SU-DHL-6 (cell line): ENCODE data around the gene EIF4B.

ENCODE experiments used
- H2AFZ ChIP-seq: fragments of 200-600 bp; sonication (generic); 2 replicates; pipeline ENCODE4 v1.6.1; 2014; ENCODE audit warnings: low read depth, mild to moderate bottlenecking, moderate library complexity, mixed read lengths, antibody characterized with exemption, low read length; ENCODE audit not compliant: severe bottlenecking
- H3F3A ChIP-seq: fragments of 200-600 bp; shearing (Covaris generic); 2 replicates; pipeline ENCODE4 v1.6.0; 2016; ENCODE audit warnings: antibody characterized with exemption, mild to moderate bottlenecking; ENCODE audit not compliant: insufficient read depth
- H3K27ac ChIP-seq: fragments of 200-600 bp; sonication (generic); 2 replicates; pipeline ENCODE4 v1.5.1; 2016; ENCODE audit warnings: low read depth, mild to moderate bottlenecking, low read length, moderate library complexity, mixed read lengths
- H3K27me3 ChIP-seq: fragments of 200-600 bp; sonication (generic), shearing (Covaris generic); 2 replicates; pipeline ENCODE4 v1.6.0; 2014; ENCODE audit warnings: mild to moderate bottlenecking, low read length
- H3K36me3 ChIP-seq: fragments of 200-600 bp; sonication (generic); 2 replicates; pipeline ENCODE4 v1.6.1; 2014; ENCODE audit warnings: mild to moderate bottlenecking, low read length, mixed read lengths
- H3K4me2 ChIP-seq: fragments of 300-600, 200-600 bp; shearing (Covaris generic), sonication (generic); 2 replicates; pipeline ENCODE4 v1.6.0; 2014; ENCODE audit warnings: low read length, low read depth, mild to moderate bottlenecking; ENCODE audit not compliant: poor library complexity, severe bottlenecking
- H3K4me3 ChIP-seq: fragments of 200-600 bp; sonication (generic); 2 replicates; pipeline ENCODE4 v1.5.1; 2014; ENCODE audit warnings: antibody characterized with exemption, low read length, mild to moderate bottlenecking, mixed read lengths; ENCODE audit not compliant: insufficient read depth, poor library complexity, severe bottlenecking
- H3K79me2 ChIP-seq: fragments of 200-600 bp; sonication (generic); 2 replicates; pipeline ENCODE4 v1.6.1; 2014; ENCODE audit warnings: mild to moderate bottlenecking, low read length, moderate library complexity; ENCODE audit not compliant: insufficient read depth
- H3K9ac ChIP-seq: fragments of 200-600 bp; sonication (generic); 2 replicates; pipeline ENCODE4 v1.7.0; 2014; ENCODE audit warnings: mild to moderate bottlenecking, low read length
- H3K9me2 ChIP-seq: fragments of 200-600 bp; sonication (generic); replicated peaks from 2 replicates; pipeline ENCODE4 v1.6.1; 2014; ENCODE audit warnings: low read length; ENCODE audit not compliant: insufficient read depth
- H3K9me3 ChIP-seq: fragments of 200-600 bp; sonication (generic); 2 replicates; pipeline ENCODE4 v1.6.1; 2014; ENCODE audit warnings: low read length, mixed read lengths; ENCODE audit not compliant: insufficient read depth
- H4K20me1 ChIP-seq: fragments of 200-600 bp; sonication (generic); 2 replicates; pipeline ENCODE4 v1.6.1; 2014; ENCODE audit warnings: low read depth, mild to moderate bottlenecking, antibody characterized with exemption, low read length, moderate library complexity, mixed read lengths
- CTCF ChIP-seq: fragments of 200-600 bp; sonication (generic); IDR thresholded peaks from one replicate; pipeline ENCODE4 v1.5.1; 2017; ENCODE audit warnings: antibody characterized with exemption, mild to moderate bottlenecking, low read length, moderate library complexity; ENCODE audit not compliant: insufficient read depth, poor library complexity, severe bottlenecking
- EZH2phosphoT487 ChIP-seq: fragments of 200-600 bp; sonication (generic), shearing (Covaris generic); conservative IDR thresholded peaks from 2 replicates; pipeline ENCODE4 v1.6.1; 2018; ENCODE audit warnings: mild to moderate bottlenecking, antibody characterized with exemption, low read length, moderate library complexity, mixed read lengths

Gene EIF4B

GRCh38 chr12:53051881-53052412 is 45.7 kb downstream of the EIF4B start:
- Histone ChIP-seq H3K4me3 (no peak overlapping the region), H2AFZ (no peak overlapping the region), H3K9me2 (no peaks in the 10 kb centered on the region), H3K79me2 (no peaks in the 10 kb centered on the region), H3K9ac (no peak overlapping the region), H3K27ac (no peak overlapping the region), H3K27me3 (no peaks in the 10 kb centered on the region), H3K9me3 (no peaks in the 10 kb centered on the region), H3F3A (peaks cover 6% of the 10 kb centered on the region), H4K20me1 (no peaks in the 10 kb centered on the region), H3K4me2 (no peak overlapping the region), H3K36me3 (no peaks in the 10 kb centered on the region)
- no peak for TF ChIP-seq CTCF

GRCh38 chr12:53052419-53053217 is 46.4 kb downstream of the EIF4B start:
- Histone ChIP-seq H3K36me3 (no peaks in the 10 kb centered on the region), H3K9me3 (no peaks in the 10 kb centered on the region), H3K79me2 (no peaks in the 10 kb centered on the region), H3K9ac (no peak overlapping the region), H3F3A (peaks cover 6% of the 10 kb centered on the region), H2AFZ (no peak overlapping the region), H3K4me2 (no peak overlapping the region), H3K27ac (no peak overlapping the region), H3K27me3 (no peaks in the 10 kb centered on the region), H4K20me1 (no peaks in the 10 kb centered on the region), H3K4me3 (no peak overlapping the region), H3K9me2 (no peaks in the 10 kb centered on the region)
- no peak for TF ChIP-seq CTCF
- no peak for TF ChIP-seq EZH2phosphoT487

GRCh38 chr12:53053218-53054111 is 47.2 kb downstream of the EIF4B start:
- Histone ChIP-seq H3K4me2 (peak overlapping the region; percentile 60), H3F3A (peaks cover 6% of the 10 kb centered on the region), H3K9me3 (no peaks in the 10 kb centered on the region), H3K9me2 (no peaks in the 10 kb centered on the region), H2AFZ (peak overlapping the region; percentile 82), H3K9ac (peak overlapping the region; percentile 58), H4K20me1 (no peaks in the 10 kb centered on the region), H3K27ac (peak overlapping the region; percentile 12; the same call in 1 of the 2 replicates), H3K27me3 (no peaks in the 10 kb centered on the region), H3K36me3 (no peaks in the 10 kb centered on the region), H3K4me3 (peak overlapping the region; percentile 93), H3K79me2 (no peaks in the 10 kb centered on the region)
- TF ChIP-seq CTCF (peak; percentile 78), EZH2phosphoT487 (no peak)
